Fibroblast of skin of left biceps (primary cell): ENCODE results near the gene UBXN11.

Source experiments
- DNase-seq, 2 experiments: peaks; one replicate each; pipeline ENCODE4 v3.0.0-alpha.2; 2013; ENCODE audit warnings: low read depth in 2 of 2

Gene UBXN11, protein sequence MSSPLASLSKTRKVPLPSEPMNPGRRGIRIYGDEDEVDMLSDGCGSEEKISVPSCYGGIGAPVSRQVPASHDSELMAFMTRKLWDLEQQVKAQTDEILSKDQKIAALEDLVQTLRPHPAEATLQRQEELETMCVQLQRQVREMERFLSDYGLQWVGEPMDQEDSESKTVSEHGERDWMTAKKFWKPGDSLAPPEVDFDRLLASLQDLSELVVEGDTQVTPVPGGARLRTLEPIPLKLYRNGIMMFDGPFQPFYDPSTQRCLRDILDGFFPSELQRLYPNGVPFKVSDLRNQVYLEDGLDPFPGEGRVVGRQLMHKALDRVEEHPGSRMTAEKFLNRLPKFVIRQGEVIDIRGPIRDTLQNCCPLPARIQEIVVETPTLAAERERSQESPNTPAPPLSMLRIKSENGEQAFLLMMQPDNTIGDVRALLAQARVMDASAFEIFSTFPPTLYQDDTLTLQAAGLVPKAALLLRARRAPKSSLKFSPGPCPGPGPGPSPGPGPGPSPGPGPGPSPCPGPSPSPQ

DNA sequence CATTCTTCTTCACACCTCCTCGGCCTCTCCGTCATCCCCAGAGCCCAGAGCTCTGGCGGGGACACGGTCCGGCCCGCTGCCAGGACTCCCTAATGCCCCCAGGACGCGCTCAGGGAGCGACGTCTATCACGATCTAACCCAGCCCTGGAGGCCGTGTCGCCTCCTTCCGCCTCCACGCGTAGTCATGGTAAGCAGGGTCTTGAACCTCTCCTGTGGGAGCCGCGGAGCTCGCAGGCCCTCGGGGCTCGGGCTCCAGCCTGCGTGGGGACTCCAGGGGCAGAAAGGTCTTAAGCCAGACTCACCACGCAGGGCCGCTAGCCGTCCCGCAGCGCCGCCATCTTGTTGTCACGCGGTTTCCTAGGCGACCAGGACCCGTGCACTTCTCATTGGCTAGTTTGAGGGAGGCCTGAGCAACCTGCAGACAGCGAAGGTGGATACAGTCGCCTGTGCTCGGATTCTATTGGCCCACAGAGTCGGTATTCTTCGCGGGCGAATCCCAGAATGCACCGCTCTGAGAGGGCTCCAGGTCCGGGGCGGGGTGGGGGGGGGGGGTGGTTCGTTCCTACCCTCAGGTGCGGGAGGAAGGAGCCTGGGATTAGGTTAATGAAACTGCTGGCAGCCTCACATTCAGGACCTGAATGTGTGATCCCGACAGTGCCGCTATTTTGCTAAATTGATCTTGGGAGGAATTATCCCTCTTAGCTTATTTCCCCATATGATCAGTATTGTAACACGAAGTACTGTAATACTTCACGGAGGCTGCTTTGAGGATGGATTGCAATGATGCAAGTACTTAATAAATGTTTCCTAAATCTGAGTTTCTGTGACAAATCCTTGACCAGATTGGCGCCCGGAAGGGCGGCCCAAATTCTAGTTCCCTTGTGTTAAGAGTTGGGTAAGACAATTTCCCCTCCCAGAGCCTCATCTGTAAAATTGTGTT is at the start of gene UBXN11:
Gene UBXN11, minus strand, starts transcription at position 347 of the 940 bp plus-strand sequence. CDS start 3,753 bp downstream, outside the sequence.
- DNase-seq = peak; percentile 75 to 78

DNA sequence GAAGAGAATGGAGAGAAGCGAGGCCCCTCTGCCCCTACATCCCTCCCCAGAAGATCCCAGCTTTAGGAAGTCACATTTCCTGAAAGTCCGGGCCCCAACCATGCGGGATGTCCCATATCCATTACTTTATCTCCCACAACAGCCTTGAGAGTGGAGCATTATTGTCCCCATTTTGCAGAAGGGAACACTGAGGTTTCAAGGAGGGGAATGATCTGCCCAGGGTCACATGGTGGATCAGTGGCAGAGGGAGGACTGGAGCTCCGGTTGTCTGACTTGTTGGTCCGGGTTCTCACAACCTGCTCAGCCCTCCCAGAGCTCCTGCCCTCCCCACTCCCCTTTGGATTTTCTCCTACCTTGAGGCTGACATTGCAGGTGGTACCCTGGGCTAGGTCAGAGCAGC is 49.7 kb upstream of the UBXN11 start:
- DNase-seq = no peak

DNA sequence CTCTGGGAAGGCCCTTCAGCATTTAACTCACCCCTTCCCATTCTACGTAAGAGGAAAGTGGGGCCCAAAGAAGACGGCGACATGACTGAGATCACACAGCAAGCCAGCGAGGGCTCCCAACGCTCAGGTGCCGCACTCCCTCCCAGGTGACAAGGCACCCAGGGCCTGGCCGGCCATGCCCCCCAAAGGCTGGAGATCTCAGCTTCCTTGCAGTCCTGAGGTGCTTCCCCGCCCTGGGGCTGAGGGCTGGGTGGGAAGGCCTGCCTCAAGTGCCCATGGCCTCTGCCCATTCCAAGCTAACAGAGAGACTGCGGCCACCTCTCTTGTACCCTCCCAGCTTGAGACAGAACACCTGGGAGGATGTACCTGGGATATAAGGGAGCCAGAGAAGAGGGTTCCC is 48.5 kb upstream of the UBXN11 start:
- DNase-seq = no peak

DNA sequence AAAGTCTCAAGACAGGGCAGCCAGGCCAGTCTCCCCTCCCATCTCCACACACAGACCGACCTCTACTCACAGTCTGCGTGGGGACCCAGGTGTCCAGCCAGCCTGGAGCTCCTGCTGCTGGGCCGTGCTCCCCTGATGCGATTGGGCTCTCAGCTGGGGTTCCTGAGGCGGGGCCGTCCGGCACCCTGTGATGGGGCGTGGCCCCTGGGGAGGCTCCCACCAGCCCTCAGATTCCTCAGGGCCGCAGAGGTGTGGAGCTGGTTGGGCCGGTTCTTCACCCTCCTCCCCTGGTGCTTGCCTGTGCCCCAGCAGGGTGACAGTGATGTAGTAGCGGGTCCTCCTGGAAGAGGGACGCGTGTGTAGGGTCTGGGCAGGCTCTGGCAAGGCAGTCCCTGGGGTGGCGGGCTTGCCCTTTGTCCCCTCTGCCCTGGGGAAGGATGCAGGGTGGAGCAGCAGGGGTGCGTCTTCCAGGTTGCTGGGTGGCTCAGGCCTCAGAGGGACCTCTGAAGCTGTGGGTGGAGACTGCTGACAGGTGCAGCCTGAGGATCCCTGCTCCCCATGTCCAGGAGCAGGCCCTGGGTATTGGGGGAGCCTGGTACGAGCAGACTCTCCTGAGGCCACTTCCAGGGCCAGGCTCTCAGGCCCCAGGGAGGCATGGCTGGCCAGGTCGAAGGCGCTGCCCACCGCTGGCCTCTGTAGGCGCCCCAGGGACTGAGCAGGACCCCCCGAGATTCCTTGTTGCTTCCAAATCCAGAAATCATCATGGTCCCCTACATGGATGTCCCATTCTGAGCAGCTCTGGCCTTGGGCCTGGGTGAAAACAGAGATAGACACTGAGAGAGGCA is 47.8 kb upstream of the UBXN11 start, which contains the start of gene CRYBG2:
Gene CRYBG2, minus strand, starts transcription at position 155 of the 845 bp plus-strand sequence. CDS start 7,473 bp downstream, outside the sequence.
- no peak for DNase-seq

DNA sequence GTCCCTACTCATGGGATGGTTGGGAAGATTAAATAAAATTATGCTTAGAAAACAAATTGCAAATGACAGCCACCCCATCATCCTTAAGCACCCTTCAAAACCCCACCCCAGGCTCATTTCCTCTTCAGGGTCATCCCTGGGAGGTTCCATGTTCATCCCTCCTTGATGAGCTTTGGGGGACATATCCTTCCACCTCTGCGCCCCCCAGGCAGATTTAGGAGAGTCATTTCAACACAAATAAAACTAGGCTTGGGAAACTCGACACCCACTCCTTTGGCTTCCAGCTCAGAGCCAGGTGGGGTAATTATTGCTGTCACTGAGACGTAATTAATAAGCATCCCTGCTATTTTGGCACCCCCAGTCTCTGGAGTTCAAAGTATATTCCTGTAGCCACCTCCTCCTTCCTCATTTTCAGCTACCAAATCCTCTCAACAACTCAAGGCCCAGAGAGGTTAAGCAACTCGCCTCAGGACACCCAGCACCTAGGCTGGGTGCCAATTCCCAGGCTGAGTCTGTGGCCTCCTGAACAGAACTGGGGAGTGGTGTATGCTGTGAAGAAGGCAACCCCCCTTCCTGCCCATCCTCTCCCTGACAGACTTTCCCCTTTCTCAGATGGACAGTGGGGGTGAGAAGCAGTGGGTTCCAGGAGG is 46.9 kb upstream of the UBXN11 start:
- no peak for DNase-seq

DNA sequence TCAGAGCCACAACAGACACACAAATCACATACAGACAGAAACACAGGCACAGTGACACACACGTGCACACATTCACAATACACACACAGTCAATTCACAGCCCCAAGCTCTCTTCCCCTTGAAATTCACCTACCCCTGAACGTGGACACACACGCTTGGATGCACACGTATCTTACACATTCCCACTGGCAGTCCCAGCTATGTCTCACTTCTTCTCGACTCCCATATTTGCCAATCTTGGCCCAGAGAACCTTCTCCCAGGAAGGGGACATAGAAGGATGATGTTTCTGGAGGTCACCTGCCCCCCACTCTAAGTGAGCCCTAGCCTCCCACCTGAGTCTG is 45.9 kb upstream of the UBXN11 start:
- DNase-seq = no peak

DNA sequence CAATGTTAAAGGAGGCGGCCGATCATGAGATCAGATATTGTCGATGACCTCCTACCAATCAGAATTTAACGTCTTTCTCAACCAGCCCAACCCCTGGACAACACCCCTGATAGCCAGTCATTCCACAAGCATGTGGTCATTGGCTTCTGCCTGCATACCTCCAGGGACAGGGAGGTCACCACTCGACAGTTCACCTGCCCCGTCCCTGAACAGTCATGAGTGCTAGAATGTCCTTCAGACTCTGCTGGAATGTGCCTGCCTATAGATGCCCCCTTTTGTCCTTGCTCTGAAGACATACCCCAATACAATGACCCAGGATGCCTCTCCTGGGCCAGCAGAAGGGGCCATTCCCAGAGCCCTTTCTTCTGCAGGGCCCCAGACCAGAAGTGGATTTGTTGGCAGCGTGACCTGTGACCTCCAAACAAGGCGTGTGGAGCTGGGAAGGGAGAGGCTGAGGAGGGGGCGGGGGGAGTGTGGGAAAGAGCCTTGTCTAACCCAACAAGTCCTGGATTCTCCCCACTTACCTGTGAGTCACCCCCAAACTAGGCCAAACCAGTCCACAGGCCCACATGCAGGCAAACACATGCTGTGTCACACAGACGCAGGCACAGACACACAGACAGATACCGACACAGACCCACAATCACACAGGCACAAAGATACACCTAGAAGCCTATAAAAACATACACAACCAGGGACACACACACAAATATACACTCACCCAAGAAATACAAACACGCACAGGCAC is 45.3 kb upstream of the UBXN11 start:
- DNase-seq = no peak

DNA sequence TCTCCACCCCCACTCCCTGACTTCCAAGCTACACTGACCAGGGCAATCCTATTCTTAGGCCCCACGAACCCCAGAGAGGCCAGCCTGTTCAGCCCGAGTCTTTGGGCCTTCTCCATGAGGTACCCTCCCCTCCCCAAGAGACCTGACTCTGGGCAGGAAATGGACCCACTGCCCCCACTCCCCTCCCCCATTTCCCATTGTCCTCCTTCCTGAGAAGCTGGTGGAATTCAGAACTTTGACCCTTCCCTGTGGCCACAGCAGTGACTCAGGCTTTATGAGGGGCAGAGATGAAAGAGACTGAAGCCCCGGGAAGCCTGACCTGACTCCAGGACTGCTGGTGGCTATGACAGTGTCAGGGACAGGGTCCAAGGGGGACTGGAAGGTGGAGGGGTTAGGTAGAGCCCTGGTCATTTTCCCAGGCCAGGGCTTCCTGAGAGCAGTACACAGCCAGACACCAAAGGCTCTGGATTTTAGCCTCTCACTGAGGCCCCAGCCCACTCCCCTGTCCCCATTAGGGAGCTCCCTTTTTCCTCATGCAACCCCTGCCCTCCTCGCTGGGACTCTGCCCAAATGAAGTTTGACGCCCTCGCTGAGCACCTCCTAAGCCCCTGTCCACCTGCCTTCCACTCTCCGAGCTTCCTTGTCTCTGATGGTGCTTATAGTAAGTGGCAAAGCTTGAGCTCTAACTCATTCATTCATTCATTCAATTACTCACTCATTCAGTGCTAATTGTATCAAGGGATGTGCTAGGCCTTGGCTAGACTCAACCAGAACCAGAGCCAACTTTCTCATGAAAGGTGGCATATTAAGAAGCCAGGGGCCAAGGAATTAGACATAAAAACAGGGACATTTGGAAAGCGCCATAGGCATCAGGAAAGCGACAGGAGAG is 44.5 kb upstream of the UBXN11 start:
- no peak for DNase-seq

DNA sequence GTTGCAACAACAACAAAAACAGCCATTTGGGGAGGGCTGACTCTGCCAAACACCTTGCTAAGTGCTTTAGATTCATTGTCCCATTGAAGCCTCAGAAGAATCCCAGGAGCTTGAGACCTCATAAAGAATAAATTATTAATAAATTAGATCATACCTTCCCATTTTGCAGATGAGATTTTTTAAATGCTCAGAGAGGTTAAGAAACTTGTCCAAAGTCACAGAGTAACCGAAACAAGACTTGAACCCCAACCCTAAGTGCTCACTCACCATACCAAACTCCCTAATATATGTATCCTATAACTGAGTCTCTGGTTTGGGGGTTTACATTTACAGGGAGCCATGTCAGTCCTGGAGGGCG is 43.9 kb upstream of the UBXN11 start:
- no peak for DNase-seq

DNA sequence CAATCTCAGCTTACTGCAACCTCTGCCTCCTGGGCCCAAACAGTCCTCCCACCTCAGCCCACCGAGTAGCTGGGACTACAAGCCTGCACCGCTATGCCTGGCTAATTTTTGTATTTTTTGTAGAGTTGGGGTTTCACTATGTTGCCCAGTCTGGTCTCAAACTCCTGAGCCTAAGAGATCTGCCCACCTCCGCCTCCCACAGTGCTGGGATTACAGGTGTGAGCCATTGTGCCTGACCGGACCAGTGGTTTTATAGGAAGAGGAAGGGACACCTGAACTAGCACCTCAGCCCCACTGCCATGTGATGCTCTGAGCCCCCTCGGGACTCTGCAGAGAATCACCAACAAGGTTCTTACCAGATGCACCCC is 43.4 kb upstream of the UBXN11 start:
- no peak for DNase-seq

DNA sequence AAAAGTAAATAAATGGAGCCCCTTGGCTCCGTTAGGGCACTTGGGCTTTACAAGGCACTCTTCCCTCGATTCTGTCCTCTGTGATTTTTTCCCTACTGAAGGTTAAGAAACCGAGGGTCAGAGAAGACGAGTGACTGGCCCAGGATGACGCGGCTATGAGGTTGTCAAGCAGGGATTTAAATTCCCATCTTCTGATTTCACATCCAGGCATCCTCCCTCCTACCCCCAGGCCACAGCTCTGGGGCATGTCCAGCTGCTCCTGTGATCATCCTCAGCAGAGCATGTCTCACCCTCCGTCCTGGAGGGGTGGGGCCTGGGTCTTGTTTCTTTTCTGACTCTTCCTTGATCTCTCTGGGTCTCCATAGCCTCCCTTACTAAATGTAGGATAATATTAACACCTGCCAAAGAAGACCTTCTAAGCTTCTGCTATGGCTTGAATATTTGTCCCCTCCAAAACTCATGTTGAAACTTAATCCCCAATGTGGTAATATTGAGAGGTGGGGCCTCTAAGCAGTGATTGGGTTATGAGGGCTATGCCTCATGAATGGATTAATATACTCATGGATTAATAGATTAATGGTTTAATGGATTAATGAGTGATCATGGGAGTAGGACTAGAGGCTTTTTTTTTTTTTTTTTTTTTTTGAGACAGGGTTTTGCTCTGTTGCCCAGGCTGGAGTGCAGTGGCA is 42.9 kb upstream of the UBXN11 start:
- DNase-seq = no peak

DNA sequence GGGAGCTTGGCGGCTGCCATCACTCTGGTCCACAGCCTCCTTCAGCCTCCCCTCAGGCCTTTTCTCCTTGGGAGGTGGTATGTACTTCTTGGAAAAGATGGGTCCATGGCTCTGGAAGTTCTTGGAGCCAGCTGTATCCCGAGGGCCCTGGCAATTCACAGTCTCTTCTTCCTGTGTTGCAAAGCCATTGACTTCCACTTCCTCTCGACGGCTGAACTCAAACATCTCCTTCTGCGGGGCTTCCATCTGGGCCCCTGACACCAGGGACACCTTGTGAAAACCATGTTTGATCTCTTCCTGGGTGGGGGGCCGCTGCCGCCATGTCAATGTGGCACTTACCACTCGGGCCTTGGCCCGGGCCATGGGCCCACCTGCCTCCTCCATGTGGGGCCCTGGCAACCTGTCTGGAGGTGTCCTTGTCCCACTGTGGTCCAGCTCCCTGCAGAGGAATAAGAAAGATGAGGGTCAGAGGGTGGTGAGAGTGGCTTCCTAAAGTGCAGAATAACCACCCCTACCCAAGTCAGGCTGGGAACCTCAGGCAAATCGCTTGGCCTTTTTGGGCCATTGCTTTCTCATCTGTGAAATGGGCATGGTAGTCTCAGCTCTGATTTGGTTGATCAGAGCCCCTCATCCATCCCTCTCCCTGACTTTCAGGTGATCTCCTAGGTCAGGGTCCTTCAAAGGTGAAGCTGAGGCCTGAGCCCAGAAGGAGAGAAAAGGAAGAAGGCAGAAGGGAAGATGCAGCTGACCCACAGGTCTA is 40.0 kb upstream of the UBXN11 start:
- DNase-seq = no peak

DNA sequence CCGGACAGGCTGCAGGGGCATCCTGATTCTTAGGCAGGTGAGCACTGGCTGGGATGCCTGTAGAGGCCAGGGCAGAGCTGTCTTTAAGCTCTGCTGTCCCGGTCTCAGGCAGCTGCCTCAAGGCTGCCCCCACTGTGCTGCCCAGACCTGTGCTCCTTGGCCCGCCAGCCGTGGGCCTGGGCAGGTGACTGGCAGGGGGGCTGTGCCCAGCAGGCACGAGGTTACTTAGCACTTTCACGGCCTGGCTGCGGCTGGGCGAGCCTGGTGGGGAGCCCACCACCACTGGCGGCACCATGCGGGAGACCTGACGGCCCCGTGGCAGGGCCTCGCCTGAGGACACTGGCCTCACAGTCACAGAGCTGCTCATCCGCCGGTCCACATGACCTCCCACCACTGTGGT is 39.3 kb upstream of the UBXN11 start:
- DNase-seq = no peak

DNA sequence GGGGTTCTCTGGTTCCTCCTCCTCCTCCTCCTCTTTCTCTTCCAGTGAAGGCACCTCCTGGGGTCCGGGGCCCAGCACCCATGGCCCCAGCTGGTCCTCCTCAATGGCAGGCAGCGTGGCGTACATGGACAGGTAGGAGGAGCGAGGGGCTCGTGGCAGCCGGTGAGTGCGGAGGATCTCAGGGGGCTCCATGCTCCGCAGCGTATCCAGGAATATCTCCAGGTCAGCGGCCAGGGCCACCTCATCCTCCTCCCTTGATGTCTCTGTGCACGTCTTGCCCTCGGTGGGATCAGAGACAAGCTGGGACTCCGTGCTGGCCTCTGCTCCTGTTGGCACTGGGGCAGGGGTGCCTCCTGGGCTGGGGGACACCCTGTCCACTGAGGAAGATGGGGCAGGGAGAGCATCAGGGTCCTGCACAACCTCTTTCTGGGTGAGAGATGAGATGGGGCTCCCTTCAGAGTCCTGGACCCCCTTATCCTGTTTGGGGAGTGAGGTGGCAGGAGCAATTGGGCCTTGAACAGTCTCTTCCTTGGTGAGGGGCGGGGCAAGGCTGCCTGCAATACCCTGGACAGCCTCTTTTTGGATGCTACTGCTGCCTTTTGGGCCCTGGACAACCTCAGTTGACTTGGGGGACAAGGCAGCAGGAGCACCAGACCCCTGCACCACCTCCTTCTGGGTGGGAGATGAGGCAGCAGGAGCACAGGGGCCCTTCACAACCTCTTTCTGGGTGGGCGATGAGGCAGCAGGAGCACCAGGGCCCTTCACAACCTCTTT is 37.9 kb upstream of the UBXN11 start:
- no peak for DNase-seq

DNA sequence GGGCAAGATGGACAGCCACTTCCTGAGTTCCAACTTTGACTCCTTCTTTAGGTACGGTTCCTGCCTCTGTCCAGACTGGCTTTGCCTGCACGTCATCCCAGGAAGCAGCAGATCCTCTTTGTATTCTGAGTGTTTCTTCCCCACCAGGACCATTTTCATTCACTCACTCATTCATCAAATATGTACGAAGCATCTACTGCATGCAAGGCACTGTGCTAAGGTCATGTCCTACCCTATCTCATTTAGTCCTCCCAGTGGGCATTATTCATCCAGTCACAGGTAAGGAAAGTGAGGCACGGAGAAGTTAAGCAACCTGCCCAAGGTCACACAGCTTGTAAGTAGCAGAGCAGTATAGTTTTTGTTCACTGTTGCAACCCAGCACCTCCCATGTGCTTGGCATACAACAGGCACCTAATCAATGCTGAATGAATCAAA is 33.6 kb upstream of the UBXN11 start:
- DNase-seq = no peak

DNA sequence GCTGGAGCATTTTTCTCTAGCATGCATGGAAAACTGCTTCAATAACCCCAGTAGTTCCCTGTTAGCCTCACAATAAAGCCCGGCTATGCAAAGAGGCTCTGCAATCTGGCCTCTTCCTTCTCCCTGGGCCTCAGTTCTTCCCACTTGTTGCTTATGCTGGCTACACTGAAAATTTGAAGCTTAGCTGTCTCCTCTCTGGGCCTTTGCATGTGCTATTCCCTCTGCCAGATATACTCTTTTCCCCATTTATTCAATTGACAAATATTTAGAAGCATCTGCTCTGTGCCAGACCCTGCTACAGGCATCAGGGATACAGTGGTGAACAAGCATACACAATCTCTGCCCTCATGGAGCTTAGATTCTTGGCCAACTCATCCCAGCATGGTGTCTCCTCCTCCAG is 32.2 kb upstream of the UBXN11 start:
- DNase-seq = no peak

DNA sequence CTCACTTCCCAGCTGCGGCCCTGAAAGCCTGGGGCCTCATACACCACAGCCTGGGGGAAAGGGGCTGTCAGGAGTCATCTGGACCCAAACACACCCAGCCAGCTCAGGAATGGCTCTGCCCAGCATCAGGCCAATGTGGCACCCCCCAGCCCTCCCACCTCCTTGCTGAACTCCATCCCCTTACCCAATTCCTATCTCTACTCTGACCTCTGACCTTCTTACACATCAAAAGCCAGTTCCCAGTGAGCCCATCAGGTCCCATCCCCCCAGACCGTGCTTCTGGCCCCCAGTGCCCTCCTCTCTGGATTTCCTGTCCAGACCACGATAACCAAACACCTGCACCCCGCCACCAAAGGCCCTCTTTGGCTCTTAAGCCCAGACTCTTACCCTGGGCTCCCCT is 31.2 kb upstream of the UBXN11 start:
- no peak for DNase-seq
